ENCODE data around the gene ITPRID2.

The ITPRID2 gene

GRCh38 chr2:181882246-181883020 is 9.1 kb upstream of the ITPRID2 start:
- no peak for DNase-seq (ENCODE audit: low read depth)

GRCh38 chr2:181884601-181885000 is 6.9 kb upstream of the ITPRID2 start:
- no peak for DNase-seq (ENCODE audit: low read depth)

- DNase-seq (ENCODE audit: low read depth) = no peak
Measured at GRCh38 chr2:181885096-181885495, 6.4 kb upstream of the ITPRID2 start.

- no peak for DNase-seq (ENCODE audit: low read depth)
Measured at GRCh38 chr2:181886192-181886591, 5.3 kb upstream of the ITPRID2 start.

- DNase-seq (ENCODE audit: low read depth) = no peak
Measured at GRCh38 chr2:181887045-181887444, 4.5 kb upstream of the ITPRID2 start.

GRCh38 chr2:181889776-181890175 is 1.8 kb upstream of the ITPRID2 start:
- no peak for DNase-seq (ENCODE audit: low read depth)

- no peak for DNase-seq (ENCODE audit: low read depth)
Measured at GRCh38 chr2:181890271-181890670, 1.3 kb upstream of the ITPRID2 start.

GRCh38 chr2:181891966-181892798 is 652 bp downstream of the ITPRID2 start:
- peak; percentile 26 for DNase-seq (ENCODE audit: low read depth)

- DNase-seq (ENCODE audit: low read depth) = no peak
Measured at GRCh38 chr2:181892799-181893435, 1.4 kb downstream of the ITPRID2 start.

GRCh38 chr2:181894381-181894780 is 2.9 kb downstream of the ITPRID2 start:
- DNase-seq (ENCODE audit: low read depth) = no peak

GRCh38 chr2:181895818-181896217 is 4.3 kb downstream of the ITPRID2 start:
- DNase-seq (ENCODE audit: low read depth) = no peak

GRCh38 chr2:181896286-181896685 is 4.8 kb downstream of the ITPRID2 start:
- no peak for DNase-seq (ENCODE audit: low read depth)

- no peak for DNase-seq (ENCODE audit: low read depth)
Measured at GRCh38 chr2:181900007-181900651, 8.6 kb downstream of the ITPRID2 start.

GRCh38 chr2:181902625-181903024 is 11.1 kb downstream of the ITPRID2 start:
- no peak for DNase-seq (ENCODE audit: low read depth)

- no peak for DNase-seq (ENCODE audit: low read depth)
Measured at GRCh38 chr2:181904022-181904632, 12.6 kb downstream of the ITPRID2 start.

- no peak for DNase-seq (ENCODE audit: low read depth)
Measured at GRCh38 chr2:181907057-181907456, 15.5 kb downstream of the ITPRID2 start.

GRCh38 chr2:181907635-181908034 is 16.1 kb downstream of the ITPRID2 start:
- DNase-seq (ENCODE audit: low read depth) = no peak

GRCh38 chr2:181910028-181910831 is 18.7 kb downstream of the ITPRID2 start:
- DNase-seq (ENCODE audit: low read depth) = no peak

- DNase-seq (ENCODE audit: low read depth) = no peak
Measured at GRCh38 chr2:181911830-181912229, 20.3 kb downstream of the ITPRID2 start.

GRCh38 chr2:181915102-181915501 is 23.6 kb downstream of the ITPRID2 start:
- no peak for DNase-seq (ENCODE audit: low read depth)

Measured in stimulated activated CD8-positive, alpha-beta memory T cell treated with anti-CD3 and anti-CD28 coated beads, Interleukin-12 subunit alpha, Interleukin-12 subunit beta, amount 100 ng/mL, for 1 hour (primary cell).